ENCODE data around the gene ACAP2.

The ACAP2 gene

DNA sequence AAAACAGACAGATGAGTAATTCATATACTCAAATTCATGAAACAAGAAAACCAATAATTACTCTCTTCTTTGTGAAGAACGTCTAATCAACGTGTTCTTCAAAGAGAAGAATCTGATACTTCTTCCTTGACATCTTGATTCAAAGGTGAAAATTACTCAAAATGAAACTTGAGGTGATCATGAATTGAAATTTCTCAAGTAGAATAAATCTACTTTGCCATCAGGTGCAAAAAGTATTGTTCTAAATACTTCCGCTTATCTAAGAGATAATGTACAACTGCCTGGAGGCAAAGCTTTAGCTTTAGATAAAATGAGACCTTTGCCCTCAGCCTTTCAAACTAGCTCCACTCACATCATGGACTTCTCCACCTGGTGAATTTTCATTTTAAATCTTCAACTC, 158.0 kb downstream of the ACAP2 start:
- DNase-seq = no peak

DNA sequence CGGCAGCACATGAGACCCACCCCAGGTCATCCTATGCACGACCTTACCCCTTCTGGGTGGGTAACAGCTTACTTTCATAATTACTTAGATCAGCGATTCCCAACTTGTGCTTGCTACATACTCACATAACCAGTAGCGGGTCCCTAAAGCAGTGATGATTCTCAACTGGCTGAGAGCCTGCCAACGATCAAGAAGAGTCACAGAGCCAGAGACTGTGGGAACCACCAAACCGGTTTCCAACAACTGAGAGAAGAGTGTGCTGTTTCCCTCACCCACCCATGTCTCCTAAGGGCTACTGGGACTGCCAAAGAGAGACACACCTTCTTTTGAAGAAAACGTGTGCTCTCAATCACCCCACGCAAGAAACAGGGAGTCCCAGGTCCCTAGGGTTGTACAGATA, 159.9 kb downstream of the ACAP2 start:
- DNase-seq = no peak

GRCh38 chr3:195274259-195274966, 168.4 kb downstream of the ACAP2 start:
- no peak for DNase-seq

DNA sequence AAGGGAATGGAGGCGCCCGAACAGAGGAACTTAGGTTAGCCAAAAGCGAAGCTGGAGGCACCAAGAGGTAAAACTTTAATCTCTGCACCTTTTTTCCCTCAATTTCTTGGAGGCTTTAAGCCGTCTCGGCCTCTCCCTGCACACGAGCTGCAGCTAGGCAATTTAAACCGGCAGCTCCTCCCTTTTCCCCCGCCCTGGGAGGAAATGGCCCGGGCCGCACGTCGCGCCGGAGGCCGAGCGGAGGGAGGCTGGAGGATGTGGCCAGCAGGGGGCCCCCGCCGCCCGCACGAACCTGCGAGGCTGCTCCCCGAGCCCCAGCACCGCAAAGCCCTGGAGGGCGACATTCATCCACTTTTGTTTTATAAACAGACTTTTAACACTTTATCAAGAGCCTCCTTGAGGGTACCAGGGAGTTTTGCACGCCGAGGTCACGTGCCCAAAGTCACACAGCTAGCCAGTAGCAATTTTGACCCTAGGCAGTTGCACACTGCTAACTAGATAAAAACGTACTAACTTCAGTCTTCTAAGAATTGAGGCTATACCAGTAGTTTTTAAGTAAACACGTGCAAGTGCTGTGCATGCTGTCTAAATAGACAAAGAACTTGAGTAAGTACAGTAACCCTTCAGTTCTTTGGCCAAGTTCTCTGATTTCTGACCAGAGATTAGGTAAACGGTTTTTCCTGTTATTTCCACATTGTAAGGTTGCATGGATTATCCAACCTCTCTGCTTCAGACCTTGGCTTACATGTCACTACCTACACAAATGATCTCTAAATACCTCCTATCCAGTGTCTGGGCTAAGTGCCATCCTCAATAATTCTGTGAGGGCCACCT, 171.2 kb downstream of the ACAP2 start:
- DNase-seq = peak; percentile 95

GRCh38 chr3:195270817-195271409, 171.9 kb downstream of the ACAP2 start, which contains the start of gene XXYLT1:
Gene XXYLT1 (minus strand): TSS chr3:195271159. CDS start chr3:195271058, 101 bp downstream.
- peak; percentile 94 for DNase-seq

- peak; percentile 74 for DNase-seq
These were observed 172.6 kb downstream of the ACAP2 start for GRCh38 chr3:195270079-195270816.

- DNase-seq = no peak
These were observed 173.3 kb downstream of the ACAP2 start for GRCh38 chr3:195269375-195270078.

GRCh38 chr3:195268576-195269309, 174.1 kb downstream of the ACAP2 start:
- DNase-seq = no peak

- DNase-seq = no peak
These were observed 175.7 kb downstream of the ACAP2 start for GRCh38 chr3:195267096-195267495.

DNA sequence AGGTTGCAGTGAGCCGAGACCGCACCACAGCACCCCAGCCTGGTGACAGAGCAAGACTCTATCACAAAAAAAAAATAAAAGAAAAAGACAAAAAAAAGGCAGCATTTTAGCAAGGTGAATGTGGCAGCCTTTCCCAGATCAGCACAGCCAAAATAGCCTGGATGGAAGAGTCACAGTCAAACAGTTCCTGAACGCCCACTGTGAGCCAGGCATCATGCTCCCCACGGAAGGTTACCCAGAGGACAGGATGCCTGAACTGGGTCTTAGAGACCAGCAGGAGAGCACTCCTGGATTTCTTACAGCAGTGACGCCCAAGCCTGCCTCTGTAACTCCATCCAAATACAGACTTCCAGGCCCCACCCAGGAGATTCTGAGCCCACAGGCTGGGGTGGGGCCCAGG, 176.4 kb downstream of the ACAP2 start:
- DNase-seq = no peak

- DNase-seq = no peak
These were observed 177.3 kb downstream of the ACAP2 start for GRCh38 chr3:195265363-195265976.

- no peak for DNase-seq
These were observed 178.8 kb downstream of the ACAP2 start for GRCh38 chr3:195263925-195264600.

- DNase-seq = no peak
These were observed 179.5 kb downstream of the ACAP2 start for GRCh38 chr3:195263193-195263924.

GRCh38 chr3:195261925-195262324, 180.9 kb downstream of the ACAP2 start:
- no peak for DNase-seq

DNA sequence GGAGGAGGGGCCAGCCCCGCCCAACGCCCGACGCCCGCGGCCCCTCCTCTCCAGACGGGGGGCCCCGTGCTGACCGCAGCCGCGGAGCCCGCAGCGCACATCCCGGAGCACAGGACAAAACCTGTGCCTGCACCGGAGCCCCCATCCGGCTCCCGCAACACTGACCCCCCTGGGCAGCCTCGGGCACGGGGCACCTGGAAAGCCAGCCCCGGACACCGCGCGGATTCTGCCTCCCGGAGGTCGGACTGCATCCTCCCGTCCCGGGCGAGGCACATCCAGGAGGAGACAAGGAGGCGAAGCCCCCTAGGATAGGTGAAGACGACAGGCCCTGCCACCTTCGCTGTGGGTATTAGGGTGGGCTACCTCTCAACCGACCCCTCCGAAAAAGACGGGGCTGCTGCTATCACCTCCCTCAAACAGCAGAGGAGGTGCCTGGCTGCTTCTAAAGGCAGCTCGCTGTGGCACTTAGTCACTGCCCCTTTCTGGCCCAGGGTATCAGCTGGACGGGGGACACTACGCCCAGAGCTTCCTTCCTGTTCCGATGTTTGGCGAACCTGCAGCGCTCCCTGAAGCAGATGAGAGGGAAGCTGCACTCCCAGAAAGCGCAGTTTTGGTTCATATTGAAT, 182.4 kb downstream of the ACAP2 start:
- DNase-seq = no peak

GRCh38 chr3:195259475-195260279, 183.1 kb downstream of the ACAP2 start:
- DNase-seq = peak; percentile 96

DNA sequence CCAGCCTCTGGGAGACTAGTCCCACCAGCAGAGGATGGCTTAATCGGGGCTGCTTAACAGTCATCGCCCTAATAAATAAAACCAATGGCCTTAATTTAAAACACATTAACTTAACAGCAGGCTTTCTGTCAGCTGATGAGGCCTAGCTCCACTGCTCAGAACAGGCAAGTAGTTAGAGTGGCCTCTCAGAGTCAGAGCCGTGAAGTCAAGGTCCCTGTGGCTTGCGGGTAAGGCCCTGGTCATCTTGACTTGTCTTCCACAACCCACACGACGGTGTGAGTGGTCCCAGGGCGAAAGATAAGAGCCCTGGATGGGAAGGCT, 183.7 kb downstream of the ACAP2 start:
- DNase-seq = no peak

DNA sequence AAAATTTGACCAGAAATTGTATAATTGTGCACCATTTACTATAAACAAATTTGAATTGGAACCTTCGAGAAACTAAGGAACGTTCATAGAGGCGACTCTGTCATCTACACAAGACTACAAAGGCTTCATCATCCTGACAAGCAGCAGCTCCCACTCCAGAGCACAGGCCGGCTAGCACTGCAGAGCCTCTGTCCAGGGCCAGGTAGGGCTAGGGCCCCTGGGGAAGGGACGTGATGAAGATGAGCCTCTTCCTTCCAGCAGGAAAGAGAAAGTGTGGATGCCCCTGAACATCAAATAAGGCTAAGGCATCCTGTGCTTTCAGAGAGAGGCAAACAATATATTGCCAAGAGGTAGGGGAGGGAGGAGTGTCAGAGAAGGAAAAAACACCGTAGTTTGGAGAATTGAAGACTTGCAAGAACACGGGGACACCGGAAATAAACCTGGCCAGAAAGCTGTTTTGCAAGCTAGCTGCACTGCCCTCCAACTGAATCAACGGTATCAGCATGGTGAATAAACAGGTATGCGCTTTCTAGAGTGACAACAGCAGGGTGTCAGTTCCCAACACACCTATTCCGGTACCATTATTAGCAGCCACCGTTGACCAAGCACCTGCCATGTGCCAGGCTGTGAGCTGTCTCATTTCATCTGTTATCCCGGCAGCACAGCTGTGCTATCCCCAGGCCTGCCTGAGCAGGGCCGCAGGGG, 184.2 kb downstream of the ACAP2 start:
- peak; percentile 57 for DNase-seq

Measured in activated CD8-positive, alpha-beta memory T cell treated with anti-CD3 and anti-CD28 coated beads, Interleukin-2, amount 50 U/mL, for 48 hours (primary cell).